Measurements from ENCODE around the gene MINDY4.

- TF ChIP-seq POLR2A (IDR thresholded peaks at IDR 0.05) (no peak), CTCF (IDR thresholded peaks at IDR 0.05) (no peak), POLR2AphosphoS5 (IDR thresholded peaks at IDR 0.05) (no peak), EP300 (IDR thresholded peaks at IDR 0.05) (no peak)
Observed at GRCh38 chr7:30805931-30806330, 34.7 kb downstream of the MINDY4 start.
